Endothelial cell of umbilical vein (primary cell): ENCODE measurements around the gene PDGFB. TPM values are rescaled to one million over a fixed set of nuclear protein-coding genes. Genes with fewer than 3 reads are reported as not detected.

Experiments used
- BruUV-seq: library from RNA; stranded (reverse); fragments of 400-500 nt; replicated peaks from 2 replicates; lab custom pipeline; 2021; lab: Mats Ljungman, UMichigan
- CTCF ChIA-PET: fragments of 300-600, 350-600 bp; sonication (Branson Sonifier 250); formaldehyde crosslinking; loops from one replicate; lab custom pipeline; 2021; ENCODE audit warnings: antibody characterized with exemption, inconsistent platforms; lab: Charles Lee
- POLR2A ChIA-PET: fragments of 300-600, 350-600 bp; sonication (Branson Sonifier 250); formaldehyde crosslinking; loops from one replicate; lab custom pipeline; 2021; ENCODE audit warnings: antibody characterized with exemption, inconsistent platforms; lab: Charles Lee
- DNase-seq: peaks from one replicate; pipeline ENCODE4 v3.0.0-alpha.2; 2011; ENCODE audit warnings: low read depth, low spot score
- FAIRE-seq: peaks from 2 replicates; lab custom pipeline; 2011; peaks lifted over from hg19 to GRCh38; lab: Jason Lieb, UNC
- H2AFZ ChIP-seq: 2 replicates; pipeline ENCODE4 v1.6.0; 2012; ENCODE audit warnings: low read depth, low read length, control low read depth, inconsistent platforms
- H3K27ac ChIP-seq: 2 replicates; pipeline ENCODE4 v1.5.1; 2011; ENCODE audit warnings: low read depth, mild to moderate bottlenecking, control low read depth, low read length, moderate library complexity; ENCODE audit not compliant: insufficient read depth
- H3K27me3 ChIP-seq, 2 experiments: 2 replicates each; pipeline versions ENCODE4 v1.6.0 to v1.6.1; 2011; ENCODE audit warnings: low read length in 2 of 2, mixed read lengths in 1 of 2; ENCODE audit not compliant: control insufficient read depth in 2 of 2, insufficient read depth in 2 of 2
- H3K36me3 ChIP-seq, 2 experiments: 2 replicates in 1 of 2; 3 replicates in 1 of 2; pipeline ENCODE4 v1.5.1; 2011; ENCODE audit warnings: low read length in 2 of 2, mild to moderate bottlenecking in 1 of 2, moderate library complexity in 1 of 2; ENCODE audit not compliant: control insufficient read depth in 2 of 2, insufficient read depth in 2 of 2; ENCODE audit errors: extremely low read depth in 1 of 2
- H3K4me1 ChIP-seq: 3 replicates; pipeline ENCODE4 v1.5.1; 2011; ENCODE audit warnings: mild to moderate bottlenecking, low read length; ENCODE audit not compliant: control insufficient read depth, insufficient read depth; ENCODE audit errors: extremely low read depth
- H3K4me2 ChIP-seq: 2 replicates; pipeline ENCODE4 v1.6.1; 2011; ENCODE audit warnings: low read length, control low read depth, mixed read lengths; ENCODE audit not compliant: insufficient read depth
- H3K4me3 ChIP-seq, 3 experiments: fragments of 200-600 bp in 1 of 3; sonication (generic), shearing (Covaris generic) in 1 of 3; replicated peaks in 1 of 3; 2 replicates each; pipeline ENCODE4 v1.5.1; 2011 to 2016; ENCODE audit warnings: control low read depth in 3 of 3, low read length in 3 of 3, mild to moderate bottlenecking in 2 of 3, inconsistent platforms in 1 of 3, low read depth in 1 of 3, moderate library complexity in 1 of 3; ENCODE audit not compliant: insufficient read depth in 1 of 3
- H3K79me2 ChIP-seq: 2 replicates; pipeline ENCODE4 v1.6.0; 2012; ENCODE audit warnings: low read length, inconsistent platforms; ENCODE audit not compliant: control insufficient read depth, insufficient read depth
- H3K9ac ChIP-seq: replicated peaks from 2 replicates; pipeline ENCODE3; 2011; ENCODE audit warnings: low read length, control low read depth; ENCODE audit not compliant: insufficient read depth; ENCODE audit errors: extremely low read depth
- H3K9me1 ChIP-seq: replicated peaks from 3 replicates; pipeline ENCODE4 v1.6.0; 2011; ENCODE audit warnings: mild to moderate bottlenecking, low read length; ENCODE audit not compliant: control insufficient read depth, insufficient read depth; ENCODE audit errors: extremely low read depth
- H3K9me3 ChIP-seq: replicated peaks from 2 replicates; pipeline ENCODE4 v1.5.1; 2012; ENCODE audit warnings: low read length, inconsistent platforms; ENCODE audit not compliant: control insufficient read depth, insufficient read depth
- H4K20me1 ChIP-seq: replicated peaks from 2 replicates; pipeline ENCODE3; 2011; ENCODE audit warnings: mild to moderate bottlenecking, low read length; ENCODE audit not compliant: control insufficient read depth, insufficient read depth; ENCODE audit errors: extremely low read depth
- EZH2 ChIP-seq: IDR thresholded peaks from 2 replicates; pipeline ENCODE4 v1.6.1; 2012; ENCODE audit warnings: borderline replicate concordance, low read depth, mild to moderate bottlenecking, moderate library complexity, low read length, inconsistent platforms; ENCODE audit not compliant: severe bottlenecking
- FOS ChIP-seq: IDR thresholded peaks from 2 replicates; pipeline ENCODE4 v1.6.1; 2011; ENCODE audit warnings: mild to moderate bottlenecking, low read length, moderate library complexity, borderline replicate concordance; ENCODE audit not compliant: insufficient read depth
- POLR2AphosphoS5 ChIP-seq: IDR thresholded peaks from 2 replicates; pipeline ENCODE4 v1.6.1; 2012; ENCODE audit warnings: low read depth, mild to moderate bottlenecking, control low read depth, low read length, moderate library complexity; ENCODE audit not compliant: insufficient read depth
- dilution Hi-C: fragments of 300-500 bp; cut with MboI; formaldehyde crosslinking; loops from one replicate; pipeline ENCODE4 v1.15.0; 2019; ENCODE audit warnings: low sequenced_read_pairs; ENCODE audit not compliant: extremely low pct_ligation_motif_present
- intact Hi-C: fragments of 100-400 bp; cut with micrococcal nuclease; formaldehyde crosslinking; loops from one replicate; pipeline ENCODE4 v1.10.0; 2022
- polyA plus RNA-seq, 4 experiments: library from polyadenylated mRNA; depleted of rRNA in 3 of 4; stranded (reverse) in 3 of 4; unstranded in 1 of 4; fragments of >200 nt; gene quantifications; 2 replicates each; pipeline versions ENCODE4 v1.2.1 to v1.2.3, GENCODE V29; 2011 to 2012; ENCODE audit warnings: missing spikeins in 1 of 4
- total RNA-seq: library from RNA; stranded (reverse); gene quantifications from 2 replicates; pipeline ENCODE4 v1.2.3, GENCODE V29; 2021
- TF ChIP-seq, protein P1 (sequence below), 2 donors: IDR thresholded peaks; 1 replicate in 1 of 2; 2 replicates in 1 of 2; pipeline ENCODE4 v1.5.1; 2011; ENCODE audit warnings: low read length in 2 of 2, mild to moderate bottlenecking in 2 of 2, moderate library complexity in 2 of 2, control low read depth in 1 of 2, inconsistent platforms in 1 of 2, low read depth in 1 of 2; ENCODE audit not compliant: insufficient read depth in 1 of 2; ENCODE audit errors: extremely low read depth in 1 of 2

PDGFB gene
- total and polyA plus RNA-seq, 2 donors (not counting 3 experiments of a cell fraction or from before 2014, with no cell fraction given): 135 to 240 TPM

- Histone ChIP-seq H3K9me3 (no peaks in the 10 kb centered on the region), H3K27me3 (no peaks in the 10 kb centered on the region), H3K27ac (no peak overlapping the region), H3K4me3 (no peak overlapping the region), H3K79me2 (peaks cover 24% of the 10 kb centered on the region), H2AFZ (no peak overlapping the region), H3K9ac (no peak overlapping the region), H3K4me2 (no peak overlapping the region), H3K9me1 (no peaks in the 10 kb centered on the region), H4K20me1 (no peaks in the 10 kb centered on the region), H3K4me1 (peaks cover 26% of the 10 kb centered on the region), H3K36me3 (peaks cover 62 to 81% of the 10 kb centered on the region in 2 experiments)
- CTCF ChIA-PET: interaction anchor here (0.9 to 1.6 kb wide), 4 partner anchors 54 to 89 kb away, joined by 3 to 8 read pairs (median 4); no protein-coding TSS in a partner anchor
- dilution Hi-C loops: no loop called here
- intact Hi-C loops: no loop called here
- no TSS peak for BruUV-seq
- POLR2A ChIA-PET: interaction anchor here (0.8 to 1.6 kb wide), 3 partner anchors 62 to 92 kb away, joined by 3 read pairs; partner anchors contain the start of gene RPL3
- TF ChIP-seq, protein P1, sequence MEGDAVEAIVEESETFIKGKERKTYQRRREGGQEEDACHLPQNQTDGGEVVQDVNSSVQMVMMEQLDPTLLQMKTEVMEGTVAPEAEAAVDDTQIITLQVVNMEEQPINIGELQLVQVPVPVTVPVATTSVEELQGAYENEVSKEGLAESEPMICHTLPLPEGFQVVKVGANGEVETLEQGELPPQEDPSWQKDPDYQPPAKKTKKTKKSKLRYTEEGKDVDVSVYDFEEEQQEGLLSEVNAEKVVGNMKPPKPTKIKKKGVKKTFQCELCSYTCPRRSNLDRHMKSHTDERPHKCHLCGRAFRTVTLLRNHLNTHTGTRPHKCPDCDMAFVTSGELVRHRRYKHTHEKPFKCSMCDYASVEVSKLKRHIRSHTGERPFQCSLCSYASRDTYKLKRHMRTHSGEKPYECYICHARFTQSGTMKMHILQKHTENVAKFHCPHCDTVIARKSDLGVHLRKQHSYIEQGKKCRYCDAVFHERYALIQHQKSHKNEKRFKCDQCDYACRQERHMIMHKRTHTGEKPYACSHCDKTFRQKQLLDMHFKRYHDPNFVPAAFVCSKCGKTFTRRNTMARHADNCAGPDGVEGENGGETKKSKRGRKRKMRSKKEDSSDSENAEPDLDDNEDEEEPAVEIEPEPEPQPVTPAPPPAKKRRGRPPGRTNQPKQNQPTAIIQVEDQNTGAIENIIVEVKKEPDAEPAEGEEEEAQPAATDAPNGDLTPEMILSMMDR (IDR thresholded peaks at IDR 0.05; ENCODE audit: extremely low read depth in 1 of 2, insufficient read depth in 1 of 2, low read depth in 1 of 2, low read length in 2 of 2): no peak
- no peak for TF ChIP-seq POLR2AphosphoS5
- DNase-seq: no peak
- FAIRE-seq: no peak
Measured at GRCh38 chr22:39227542-39228272, 17.1 kb downstream of the PDGFB start.

- Histone ChIP-seq H3K9me1 (no peaks in the 10 kb centered on the region), H4K20me1 (no peaks in the 10 kb centered on the region), H3K79me2 (peaks cover 15% of the 10 kb centered on the region), H3K36me3 (peaks cover 62 to 83% of the 10 kb centered on the region in 2 experiments), H3K27me3 (no peaks in the 10 kb centered on the region), H3K4me2 (no peak overlapping the region), H3K9me3 (no peaks in the 10 kb centered on the region), H3K4me1 (peaks cover 14% of the 10 kb centered on the region), H3K27ac (no peak overlapping the region), H3K9ac (no peak overlapping the region), H3K4me3 (no peak overlapping the region), H2AFZ (no peak overlapping the region)
- BruUV-seq: no TSS peak
- ChIA-PET CTCF (interaction anchor here (1.6 kb wide), 1 partner anchor 55 kb away, joined by 8 read pairs; no protein-coding TSS in a partner anchor), POLR2A (interaction anchor here (1.6 kb wide), 1 partner anchor 93 kb away, joined by 3 read pairs; the partner anchor contains the start of gene RPL3)
- intact Hi-C loops (no loop called here), dilution Hi-C loops (no loop called here)
- DNase-seq: no peak
- no peak for FAIRE-seq
- TF ChIP-seq FOS (no peak), EZH2 (no peak)
Measured at GRCh38 chr22:39226353-39226752, 18.4 kb downstream of the PDGFB start.
